ENCODE results near the gene MAPT. TPM values are rescaled to one million over a fixed set of nuclear protein-coding genes. Genes with fewer than 3 reads are reported as not detected.

Gene MAPT
- total and polyA plus RNA-seq, 2 of the 13 experiments (the other 11 are each of a cell fraction or from before 2014, with no cell fraction given), result 2.1 to 2.8 TPM

DNA sequence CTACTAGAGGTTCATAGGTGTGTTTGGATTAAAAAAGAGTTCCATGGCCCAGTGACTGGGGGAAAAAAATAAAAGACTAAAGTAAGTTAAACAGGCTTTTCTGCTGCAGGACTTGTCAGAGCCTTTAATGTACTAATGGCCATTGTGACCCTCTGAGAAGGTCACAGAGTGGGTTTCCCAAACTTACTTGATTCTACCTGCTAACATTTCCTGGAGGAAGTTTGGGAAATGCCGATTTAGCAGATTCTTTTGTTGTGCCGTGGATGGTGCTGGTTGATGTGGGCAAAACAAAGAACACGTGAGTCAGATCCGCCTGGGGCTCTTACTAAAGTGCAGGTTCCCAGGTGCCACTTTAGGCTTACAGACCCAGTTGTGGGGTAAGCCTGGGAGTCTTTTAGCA, 91.1 kb downstream of the MAPT start:
- H3K79me2 ChIP-seq (ENCODE audit: insufficient read depth, low read length), result no peaks in the 10 kb centered on the region
- DNase-seq (ENCODE audit: low spot score), result no peak
- peaks cover 0 to 9% of the 10 kb centered on the region in 2 experiments; a peak in 2 of 5 replicates for H3K27me3 ChIP-seq (ENCODE audit: control insufficient read depth in 1 of 2, insufficient read depth in 2 of 2, low read length in 2 of 2)
- no TSS peak for BruUV-seq (replicated peaks)
- no peak overlapping the region for H3K9ac ChIP-seq (ENCODE audit: insufficient read depth, low read depth, low read length)
- peaks cover 27% of the 10 kb centered on the region for H3K4me1 ChIP-seq (ENCODE audit: insufficient read depth, low read length)
- intact Hi-C loops (cut with micrococcal nuclease; ENCODE audit: unreplicated experiment) (no loop called here), in situ Hi-C loops (cut with HindIII; ENCODE audit: extremely low pct_ligation_motif_present, low pct_unique_long_range_greater_than_20kb) (no loop called here)
- no peak overlapping the region for H3K27ac ChIP-seq (ENCODE audit: extremely low read length, insufficient read depth, low read length)
- no peak for ATAC-seq
- ChIA-PET CTCF (ENCODE audit: low intra/inter-chr PET ratio, low total read pairs) (no interaction called here), POLR2A (no interaction called here)
- no peak overlapping the region for H3K4me2 ChIP-seq (ENCODE audit: low read depth, low read length)
- H3K9me3 ChIP-seq (ENCODE audit: low read length), result no peaks in the 10 kb centered on the region
- no peak overlapping the region for H2AFZ ChIP-seq (ENCODE audit: low read length)
- no peak for FAIRE-seq
- no peak overlapping the region for H3K4me3 ChIP-seq (replicated peaks in 1 of 3; ENCODE audit: insufficient read depth in 1 of 3, low read depth in 2 of 3, low read length in 3 of 3)
- no peaks in the 10 kb centered on the region for H3K36me3 ChIP-seq (replicated peaks in 1 of 2; ENCODE audit: control insufficient read depth in 1 of 2, insufficient read depth in 2 of 2, low read length in 2 of 2)
- WGBS (ENCODE audit: low lambda C conversion rate), result 22% methylated on average over 4 of the region's 4 CpGs
- TF ChIP-seq ZFYVE20 (CRISPR knock-in tag; IDR thresholded peaks at IDR 0.05; ENCODE audit: borderline replicate concordance, low read depth) (no peak), THAP8 (CRISPR knock-in tag; IDR thresholded peaks at IDR 0.05; ENCODE audit: borderline replicate concordance) (no peak), MAFF (IDR thresholded peaks at IDR 0.05; ENCODE audit: low read depth, low read length) (peak; percentile 94), ZNF569 (CRISPR knock-in tag; IDR thresholded peaks at IDR 0.05; ENCODE audit: borderline replicate concordance) (no peak), RBAK (CRISPR knock-in tag; IDR thresholded peaks at IDR 0.05) (no peak), NFE2 (CRISPR knock-in tag; IDR thresholded peaks at IDR 0.05) (no peak), MAFK (conservative IDR thresholded peaks at IDR 0.05 in 1 of 2, IDR thresholded peaks at IDR 0.05 in 1 of 2; ENCODE audit: low read length in 2 of 2) (peak; percentile 95 to 96)
- H4K20me1 ChIP-seq (ENCODE audit: insufficient read depth, low read length), result no peaks in the 10 kb centered on the region

- H3K27me3 ChIP-seq (ENCODE audit: control insufficient read depth in 1 of 2, insufficient read depth in 2 of 2, low read length in 2 of 2), result peaks cover 0 to 9% of the 10 kb centered on the region in 2 experiments; a peak in 2 of 5 replicates
- BruUV-seq (replicated peaks), result no TSS peak
- FAIRE-seq, result no peak
- H3K9ac ChIP-seq (ENCODE audit: insufficient read depth, low read depth, low read length), result no peak overlapping the region
- no peaks in the 10 kb centered on the region for H4K20me1 ChIP-seq (ENCODE audit: insufficient read depth, low read length)
- no peak overlapping the region for H3K4me2 ChIP-seq (ENCODE audit: low read depth, low read length)
- H3K79me2 ChIP-seq (ENCODE audit: insufficient read depth, low read length), result no peaks in the 10 kb centered on the region
- H3K36me3 ChIP-seq (replicated peaks in 1 of 2; ENCODE audit: control insufficient read depth in 1 of 2, insufficient read depth in 2 of 2, low read length in 2 of 2), result no peaks in the 10 kb centered on the region
- CTCF ChIA-PET (ENCODE audit: low intra/inter-chr PET ratio, low total read pairs), result no interaction called here
- 39% methylated on average over 3 of the region's 4 CpGs for WGBS (ENCODE audit: low lambda C conversion rate)
- H3K27ac ChIP-seq (ENCODE audit: extremely low read length, insufficient read depth, low read length), result no peak overlapping the region
- DNase-seq (ENCODE audit: low spot score), result no peak
- ATAC-seq, result no peak
- no peak overlapping the region for H2AFZ ChIP-seq (ENCODE audit: low read length)
- H3K9me3 ChIP-seq (ENCODE audit: low read length), result no peaks in the 10 kb centered on the region
- in situ Hi-C loops (cut with HindIII; ENCODE audit: extremely low pct_ligation_motif_present, low pct_unique_long_range_greater_than_20kb), result no loop called here
- peaks cover 27% of the 10 kb centered on the region for H3K4me1 ChIP-seq (ENCODE audit: insufficient read depth, low read length)
- POLR2A ChIA-PET, result no interaction called here
- H3K4me3 ChIP-seq (replicated peaks in 1 of 3; ENCODE audit: insufficient read depth in 1 of 3, low read depth in 2 of 3, low read length in 3 of 3), result no peak overlapping the region
- intact Hi-C loops (cut with micrococcal nuclease; ENCODE audit: unreplicated experiment), result no loop called here
- TF ChIP-seq ZNF235 (CRISPR knock-in tag; IDR thresholded peaks at IDR 0.05; ENCODE audit: borderline replicate concordance), result no peak
- TF ChIP-seq HMG20A (CRISPR knock-in tag; IDR thresholded peaks at IDR 0.05; ENCODE audit: borderline replicate concordance), result no peak
- no peak for TF ChIP-seq BRD4 (CRISPR knock-in tag; IDR thresholded peaks at IDR 0.05)
- no peak for TF ChIP-seq AHDC1 (CRISPR knock-in tag; IDR thresholded peaks at IDR 0.05; ENCODE audit: borderline replicate concordance)
- no peak for TF ChIP-seq PCBP1 (IDR thresholded peaks at IDR 0.05; ENCODE audit: borderline replicate concordance, low read depth, low read length)
- no peak for TF ChIP-seq ZNF101 (CRISPR knock-in tag; IDR thresholded peaks at IDR 0.05; ENCODE audit: borderline replicate concordance, low read depth)
- no peak for TF ChIP-seq ZNF598 (CRISPR knock-in tag; IDR thresholded peaks at IDR 0.05; ENCODE audit: borderline replicate concordance)
Measured at GRCh38 chr17:45986056-45986455, 91.7 kb downstream of the MAPT start.

All from HepG2 (cell line).